Occipital lobe (tissue), 2 donors: Measurements from ENCODE around the gene NOTUM. TPM values are rescaled to one million over a fixed set of nuclear protein-coding genes. Genes with fewer than 3 reads are reported as not detected.
"Not testable (repeated sequence)": the region's sequence is repeated elsewhere in the genome, so short reads cannot be mapped to it uniquely, and the experiment has no call there.

Experiments used
- DNase-seq: peaks from one replicate; lab custom pipeline; 2025; lab: John Stamatoyannopoulos, UW
- total RNA-seq: library from RNA; depleted of rRNA; stranded (reverse); fragments of >200 nt; gene quantifications from one replicate; pipeline ENCODE4 v1.2.3, GENCODE V29; 2014

Gene NOTUM
- total RNA-seq, 1 donor from 2014 or later: 0.31 TPM

- DNase-seq: no peak
Measured at GRCh38 chr17:81924557-81925532, 36.1 kb downstream of the NOTUM start.

- peak; percentile 40 for DNase-seq
Measured at GRCh38 chr17:81923302-81924260, 37.4 kb downstream of the NOTUM start.

- DNase-seq: no peak
Measured at GRCh38 chr17:81922566-81923301, 38.3 kb downstream of the NOTUM start.

- DNase-seq: no peak
Measured at GRCh38 chr17:81921996-81922565, 38.9 kb downstream of the NOTUM start.

- DNase-seq: no peak
Measured at GRCh38 chr17:81921537-81921862, 39.5 kb downstream of the NOTUM start.

GRCh38 chr17:81920612-81921536 is 40.1 kb downstream of the NOTUM start:
- no peak for DNase-seq

- DNase-seq: no peak
Measured at GRCh38 chr17:81918832-81919545, 42.0 kb downstream of the NOTUM start.

- DNase-seq: not testable (repeated sequence)
Measured at GRCh38 chr17:81918333-81918669, 42.7 kb downstream of the NOTUM start.

GRCh38 chr17:81917565-81918332 is 43.2 kb downstream of the NOTUM start, which contains the start of gene SIRT7:
TSS of gene SIRT7 (minus strand) at chr17:81918176. CDS start at chr17:81918131, 45 bp downstream.
- DNase-seq: peak; percentile 75

- no peak for DNase-seq
Measured at GRCh38 chr17:81916234-81917001, 44.6 kb downstream of the NOTUM start.

GRCh38 chr17:81915331-81915730 is 45.7 kb downstream of the NOTUM start:
- DNase-seq: no peak

GRCh38 chr17:81914103-81914850 is 46.7 kb downstream of the NOTUM start:
- no peak for DNase-seq

GRCh38 chr17:81913394-81914102 is 47.4 kb downstream of the NOTUM start:
- no peak for DNase-seq

GRCh38 chr17:81912441-81913309 is 48.3 kb downstream of the NOTUM start:
- no peak for DNase-seq

- no peak for DNase-seq
Measured at GRCh38 chr17:81911969-81912368, 49.0 kb downstream of the NOTUM start.
